Natural killer cell (primary cell): ENCODE data around the gene GRID2. TPM values are rescaled to one million over a fixed set of nuclear protein-coding genes. Genes with fewer than 3 reads are reported as not detected.

Experiments used
- ATAC-seq, 3 donors: fragments of 150-1000 bp in 2 of 3; fragments of 200-7000 bp in 1 of 3; cut with Tn5 transposase; 1 replicate in 1 of 3; 2 replicates in 2 of 3; pipeline ENCODE4 v1.10.0; 2021; ENCODE audit warnings: mild to moderate bottlenecking in 2 of 3, moderate library complexity in 2 of 3
- DNase-seq, 2 donors: peaks; one replicate each; pipeline versions ENCODE4 v3.0.0 to v3.0.0-alpha.2; 2013 to 2021; ENCODE audit warnings: mixed read lengths in 1 of 2
- H3K27ac ChIP-seq: one replicate; pipeline ENCODE4 v1.5.1; 2013; ENCODE audit warnings: mild to moderate bottlenecking, low read length
- H3K27me3 ChIP-seq: one replicate; pipeline ENCODE4 v1.6.1; 2013; ENCODE audit warnings: low read length; ENCODE audit not compliant: control insufficient read depth, insufficient read depth
- H3K36me3 ChIP-seq: one replicate; pipeline ENCODE4 v1.6.1; 2013; ENCODE audit warnings: low read length; ENCODE audit not compliant: control insufficient read depth, insufficient read depth
- H3K4me1 ChIP-seq: one replicate; pipeline ENCODE4 v1.6.1; 2013; ENCODE audit warnings: low read length; ENCODE audit not compliant: control insufficient read depth, insufficient read depth
- H3K4me3 ChIP-seq: one replicate; pipeline ENCODE4 v1.5.1; 2013; ENCODE audit warnings: low read length
- H3K9me3 ChIP-seq: one replicate; pipeline ENCODE4 v1.6.1; 2013; ENCODE audit warnings: low read length; ENCODE audit not compliant: control insufficient read depth, insufficient read depth
- H3K27ac Mint-ChIP-seq, 2 donors: one replicate each; pipeline ENCODE4 v1.8.0; 2022; ENCODE audit warnings: mild to moderate bottlenecking in 2 of 2, mixed read lengths in 2 of 2, moderate library complexity in 1 of 2
- H3K27me3 Mint-ChIP-seq, 2 donors: one replicate each; pipeline ENCODE4 v1.8.0; 2022; ENCODE audit warnings: low read depth in 2 of 2, mixed read lengths in 2 of 2
- H3K36me3 Mint-ChIP-seq: one replicate; pipeline ENCODE4 v1.8.0; 2022; ENCODE audit warnings: mixed read lengths
- H3K4me1 Mint-ChIP-seq, 2 donors: one replicate each; pipeline ENCODE4 v1.8.0; 2022; ENCODE audit warnings: mixed read lengths in 2 of 2
- H3K4me3 Mint-ChIP-seq: one replicate; pipeline ENCODE4 v1.8.0; 2022; ENCODE audit warnings: mild to moderate bottlenecking, moderate library complexity, mixed read lengths
- H3K9me3 Mint-ChIP-seq, 2 donors: one replicate each; pipeline ENCODE4 v1.8.0; 2022; ENCODE audit warnings: mixed read lengths in 2 of 2
- WGBS: methylation state at CpG from one replicate; pipeline ENCODE4 v1.1.7; 2013; ENCODE audit warnings: missing lambda C conversion rate; ENCODE audit not compliant: insufficient coverage; 5-methylcytosine and 5-hydroxymethylcytosine counted together
- intact Hi-C: fragments of 100-400 bp; cut with micrococcal nuclease; formaldehyde crosslinking; loops from one replicate; pipeline ENCODE4 v1.14.2; 2022
- total RNA-seq, 4 donors: library from RNA; stranded (reverse); fragments of 120-200 nt in 1 of 4; gene quantifications; one replicate each; pipeline versions ENCODE4 v1.2.3 to v1.2.4, GENCODE V29; 2013 to 2022
- TF ChIP-seq, protein P1 (sequence below): fragments of 200-600 bp; IDR thresholded peaks from one replicate; pipeline ENCODE4 v1.8.0; 2022; ENCODE audit warnings: antibody characterized with exemption

Gene GRID2
- total RNA-seq, 3 donors from 2014 or later (not counting 1 experiment from before 2014, with no cell fraction given) = not detected

DNA sequence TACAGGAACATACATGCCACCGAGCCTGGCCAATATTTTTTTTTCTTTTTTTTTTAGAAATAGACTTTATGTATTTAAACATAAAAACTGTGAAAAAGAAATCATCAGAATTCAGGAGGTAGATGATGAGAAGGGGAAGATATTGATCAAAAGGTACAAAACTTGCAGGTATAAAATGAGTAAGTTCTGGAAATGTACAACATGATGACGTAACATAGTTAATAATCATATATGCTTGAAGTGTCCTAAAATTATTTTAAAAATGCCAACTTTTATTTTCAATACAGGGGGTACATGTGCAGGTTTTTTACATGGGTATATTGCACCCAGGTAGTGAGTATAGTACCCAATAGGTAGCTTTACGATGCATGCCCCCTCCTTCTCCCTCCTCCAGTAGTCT is 337.6 kb downstream of the GRID2 start:
- H3K27ac Mint-ChIP-seq = no peak overlapping the region
- DNase-seq = no peak

DNA sequence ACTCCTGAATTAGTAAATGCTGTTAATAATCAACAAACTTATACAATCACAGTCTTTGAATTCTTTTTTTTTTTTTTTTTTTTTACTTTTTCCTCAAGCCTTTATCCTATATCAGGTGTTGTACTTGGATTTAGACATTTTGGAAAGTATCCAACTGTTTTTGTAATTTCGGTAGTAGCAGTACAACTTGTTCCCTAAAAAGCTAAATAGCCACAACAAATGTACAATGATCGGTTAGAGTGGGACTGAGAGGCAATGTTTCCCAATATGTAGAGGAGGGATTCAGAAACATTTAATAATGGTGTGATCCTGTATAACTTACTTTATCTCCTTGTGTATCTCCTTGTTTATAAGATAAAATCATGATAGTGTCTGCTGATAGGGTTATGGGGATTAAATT is 343.1 kb downstream of the GRID2 start:
- Mint-ChIP-seq H3K27me3 (no peaks in the 10 kb centered on the region), H3K4me1 (no peaks in the 10 kb centered on the region), H3K4me3 (no peak overlapping the region), H3K36me3 (no peaks in the 10 kb centered on the region), H3K27ac (no peak overlapping the region), H3K9me3 (peaks cover 9 to 20% of the 10 kb centered on the region in 2 donors)
- Histone ChIP-seq H3K4me3 (no peak overlapping the region), H3K27me3 (no peaks in the 10 kb centered on the region), H3K36me3 (no peaks in the 10 kb centered on the region), H3K27ac (no peak overlapping the region), H3K9me3 (peaks cover 3% of the 10 kb centered on the region), H3K4me1 (no peaks in the 10 kb centered on the region)
- ATAC-seq (no peak), DNase-seq (no peak)
- intact Hi-C loops = no loop called here
- TF ChIP-seq, protein P1, sequence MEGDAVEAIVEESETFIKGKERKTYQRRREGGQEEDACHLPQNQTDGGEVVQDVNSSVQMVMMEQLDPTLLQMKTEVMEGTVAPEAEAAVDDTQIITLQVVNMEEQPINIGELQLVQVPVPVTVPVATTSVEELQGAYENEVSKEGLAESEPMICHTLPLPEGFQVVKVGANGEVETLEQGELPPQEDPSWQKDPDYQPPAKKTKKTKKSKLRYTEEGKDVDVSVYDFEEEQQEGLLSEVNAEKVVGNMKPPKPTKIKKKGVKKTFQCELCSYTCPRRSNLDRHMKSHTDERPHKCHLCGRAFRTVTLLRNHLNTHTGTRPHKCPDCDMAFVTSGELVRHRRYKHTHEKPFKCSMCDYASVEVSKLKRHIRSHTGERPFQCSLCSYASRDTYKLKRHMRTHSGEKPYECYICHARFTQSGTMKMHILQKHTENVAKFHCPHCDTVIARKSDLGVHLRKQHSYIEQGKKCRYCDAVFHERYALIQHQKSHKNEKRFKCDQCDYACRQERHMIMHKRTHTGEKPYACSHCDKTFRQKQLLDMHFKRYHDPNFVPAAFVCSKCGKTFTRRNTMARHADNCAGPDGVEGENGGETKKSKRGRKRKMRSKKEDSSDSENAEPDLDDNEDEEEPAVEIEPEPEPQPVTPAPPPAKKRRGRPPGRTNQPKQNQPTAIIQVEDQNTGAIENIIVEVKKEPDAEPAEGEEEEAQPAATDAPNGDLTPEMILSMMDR = no peak
- 89% methylated on average over 1 of the region's 2 CpGs for WGBS

More for the DNA sequence above, 337.6 kb downstream of the GRID2 start:
- Histone ChIP-seq H3K4me3 (no peak overlapping the region), H3K27ac (no peak overlapping the region), H3K27me3 (no peaks in the 10 kb centered on the region), H3K36me3 (no peaks in the 10 kb centered on the region), H3K4me1 (no peaks in the 10 kb centered on the region), H3K9me3 (no peaks in the 10 kb centered on the region)
- H3K36me3 Mint-ChIP-seq = no peaks in the 10 kb centered on the region
- no peaks in the 10 kb centered on the region for H3K4me1 Mint-ChIP-seq
- peaks cover 11 to 16% of the 10 kb centered on the region in 2 donors for H3K9me3 Mint-ChIP-seq
- TF ChIP-seq, protein P1 = no peak
- intact Hi-C loops = no loop called here
- WGBS = 74% methylated on average over 2 of the region's 3 CpGs
- H3K4me3 Mint-ChIP-seq = no peak overlapping the region
- no peaks in the 10 kb centered on the region for H3K27me3 Mint-ChIP-seq
- ATAC-seq = no peak

DNA sequence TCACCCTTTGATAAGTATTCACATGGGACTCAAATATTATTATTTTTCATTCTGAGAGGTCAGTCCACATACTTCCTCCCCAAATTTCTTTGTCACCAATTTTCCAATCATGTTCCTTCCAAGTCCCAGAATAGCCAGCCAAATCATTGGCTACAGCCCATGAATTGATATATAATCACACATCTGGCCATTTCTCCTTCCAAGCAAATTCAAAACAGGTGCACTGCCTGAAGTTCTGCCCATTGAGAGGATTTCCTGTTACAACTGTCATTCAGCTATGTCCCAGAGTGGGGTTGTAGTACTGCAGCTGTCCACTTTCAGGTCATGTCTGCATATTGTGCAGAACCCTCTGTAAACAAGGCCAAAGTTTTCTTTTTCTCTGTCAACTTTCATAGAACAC is 347.8 kb downstream of the GRID2 start:
- no peaks in the 10 kb centered on the region for H3K36me3 Mint-ChIP-seq
- no peaks in the 10 kb centered on the region for H3K27me3 Mint-ChIP-seq
- no peaks in the 10 kb centered on the region for H3K4me1 Mint-ChIP-seq
- no peak overlapping the region for H3K27ac ChIP-seq
- peaks cover 5 to 15% of the 10 kb centered on the region in 2 donors for H3K9me3 Mint-ChIP-seq
- TF ChIP-seq, protein P1 = no peak
- H3K27ac Mint-ChIP-seq = no peak overlapping the region
- no peak overlapping the region for H3K4me3 ChIP-seq
- H3K4me3 Mint-ChIP-seq = no peak overlapping the region
- ATAC-seq (no peak), DNase-seq (no peak)
- H3K9me3 ChIP-seq = peaks cover 7% of the 10 kb centered on the region
- no peaks in the 10 kb centered on the region for H3K36me3 ChIP-seq
- intact Hi-C loops = no loop called here
- no peaks in the 10 kb centered on the region for H3K27me3 ChIP-seq
- no peaks in the 10 kb centered on the region for H3K4me1 ChIP-seq

DNA sequence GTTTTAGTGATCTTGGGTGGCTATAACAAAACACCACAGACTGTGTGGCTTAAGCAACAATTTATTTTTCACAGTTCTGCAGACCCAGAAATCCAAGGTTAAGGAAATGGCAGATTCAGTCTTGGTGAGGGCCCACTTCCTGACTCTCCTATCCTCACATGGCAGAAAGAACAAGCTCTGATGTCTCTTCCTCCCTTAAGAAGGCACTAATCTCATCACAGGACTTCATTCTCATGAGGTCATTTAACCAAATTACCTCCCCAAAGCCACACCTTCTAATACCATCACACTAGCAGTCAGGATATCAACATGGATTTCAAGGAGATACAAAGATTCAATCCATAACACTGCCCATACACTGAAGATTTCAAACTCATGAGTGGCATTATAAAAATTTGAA is 350.3 kb downstream of the GRID2 start:
- H3K4me1 Mint-ChIP-seq = no peaks in the 10 kb centered on the region
- H3K4me3 Mint-ChIP-seq = no peak overlapping the region
- intact Hi-C loops = no loop called here
- Histone ChIP-seq H3K4me1 (no peaks in the 10 kb centered on the region), H3K4me3 (no peak overlapping the region), H3K27ac (no peak overlapping the region), H3K27me3 (no peaks in the 10 kb centered on the region), H3K9me3 (peaks cover 7% of the 10 kb centered on the region), H3K36me3 (no peaks in the 10 kb centered on the region)
- TF ChIP-seq, protein P1 = no peak
- no peaks in the 10 kb centered on the region for H3K36me3 Mint-ChIP-seq
- H3K27ac Mint-ChIP-seq = no peak overlapping the region
- peaks cover 5 to 13% of the 10 kb centered on the region in 2 donors for H3K9me3 Mint-ChIP-seq
- ATAC-seq (no peak), DNase-seq (no peak)
- no peaks in the 10 kb centered on the region for H3K27me3 Mint-ChIP-seq
